ENCODE measurements around the gene CPS1.

CPS1 gene

GRCh38 chr2:210546424-210547208 is 9.8 kb upstream of the CPS1 start:
- no peak for DNase-seq (ENCODE audit: low spot score)

- DNase-seq (ENCODE audit: low spot score) = no peak
Measured at GRCh38 chr2:210548031-210548430, 8.4 kb upstream of the CPS1 start.

- no peak for DNase-seq (ENCODE audit: low spot score)
Measured at GRCh38 chr2:210548878-210549384, 7.5 kb upstream of the CPS1 start.

GRCh38 chr2:210551001-210551400 is 5.4 kb upstream of the CPS1 start:
- no peak for DNase-seq (ENCODE audit: low spot score)

GRCh38 chr2:210553373-210553772 is 3.0 kb upstream of the CPS1 start:
- peak; percentile 5 for DNase-seq (ENCODE audit: low spot score)

GRCh38 chr2:210555555-210555954 is 844 bp upstream of the CPS1 start:
- DNase-seq (ENCODE audit: low spot score) = no peak

- DNase-seq (ENCODE audit: low spot score) = no peak
Measured at GRCh38 chr2:210557721-210558120, 1.3 kb downstream of the CPS1 start.

- no peak for DNase-seq (ENCODE audit: low spot score)
Measured at GRCh38 chr2:210558708-210559107, 2.3 kb downstream of the CPS1 start.

- DNase-seq (ENCODE audit: low spot score) = no peak
Measured at GRCh38 chr2:210559182-210559581, 2.8 kb downstream of the CPS1 start.

- DNase-seq (ENCODE audit: low spot score) = no peak
Measured at GRCh38 chr2:210561475-210561874, 5.1 kb downstream of the CPS1 start.

GRCh38 chr2:210562091-210562490 is 5.7 kb downstream of the CPS1 start:
- no peak for DNase-seq (ENCODE audit: low spot score)

- no peak for DNase-seq (ENCODE audit: low spot score)
Measured at GRCh38 chr2:210562502-210563080, 6.2 kb downstream of the CPS1 start.

- no peak for DNase-seq (ENCODE audit: low spot score)
Measured at GRCh38 chr2:210567279-210567678, 10.9 kb downstream of the CPS1 start.

- no peak for DNase-seq (ENCODE audit: low spot score)
Measured at GRCh38 chr2:210568108-210568507, 11.7 kb downstream of the CPS1 start.

GRCh38 chr2:210577263-210578071 is 21.1 kb downstream of the CPS1 start:
- peak; percentile 65 for DNase-seq (ENCODE audit: low spot score)

GRCh38 chr2:210584834-210585233 is 28.4 kb downstream of the CPS1 start:
- DNase-seq (ENCODE audit: low spot score) = no peak

- DNase-seq (ENCODE audit: low spot score) = peak; percentile 4
Measured at GRCh38 chr2:210586381-210586780, 30.0 kb downstream of the CPS1 start.

- DNase-seq (ENCODE audit: low spot score) = no peak
Measured at GRCh38 chr2:210591663-210592062, 35.3 kb downstream of the CPS1 start.

- DNase-seq (ENCODE audit: low spot score) = no peak
Measured at GRCh38 chr2:210592726-210593125, 36.3 kb downstream of the CPS1 start.

GRCh38 chr2:210593166-210593565 is 36.8 kb downstream of the CPS1 start:
- DNase-seq (ENCODE audit: low spot score) = no peak

GRCh38 chr2:210598219-210598618 is 41.8 kb downstream of the CPS1 start:
- no peak for DNase-seq (ENCODE audit: low spot score)

GRCh38 chr2:210599476-210599875 is 43.1 kb downstream of the CPS1 start:
- DNase-seq (ENCODE audit: low spot score) = no peak

- DNase-seq (ENCODE audit: low spot score) = no peak
Measured at GRCh38 chr2:210604666-210605065, 48.3 kb downstream of the CPS1 start.
